ENCODE measurements around the gene ZNF678. TPM values are rescaled to one million over a fixed set of nuclear protein-coding genes. Genes with fewer than 3 reads are reported as not detected.
A peak's percentile ranks its signal among the peaks of the same experiment; 100 is the strongest.
"Not testable (repeated sequence)": the region's sequence is repeated elsewhere in the genome, so short reads cannot be mapped to it uniquely, and the experiment has no call there.

The ZNF678 gene
- total and polyA plus RNA-seq, 7 experiments from 2014 or later: 3.2 to 8.3 (median 7.1) TPM

GRCh38 chr1:227604446-227604845 lies 41.1 kb downstream of the ZNF678 start:
- H3K36me3 Mint-ChIP-seq: peaks cover 2 to 58% (median 56%) of the 10 kb centered on the region in 5 donors
- POLR2A ChIA-PET: no interaction called here

GRCh38 chr1:227606271-227606670 lies 42.9 kb downstream of the ZNF678 start:
- intact Hi-C loops (cut with micrococcal nuclease); ATAC-seq; H3K27me3 Mint-ChIP-seq; H3K4me1 Mint-ChIP-seq; H3K4me1 ChIP-seq (ENCODE audit: control insufficient read depth in 2 of 2, insufficient read depth in 2 of 2, low read length in 2 of 2); H3K27ac ChIP-seq (ENCODE audit: low read depth, low read length); DNase-seq; CTCF ChIA-PET; H3K4me3 Mint-ChIP-seq; POLR2A ChIA-PET; H3K27ac Mint-ChIP-seq; H3K4me3 ChIP-seq (ENCODE audit: low read length); H3K27me3 ChIP-seq (ENCODE audit: control insufficient read depth in 2 of 2, insufficient read depth in 2 of 2, low read length in 2 of 2): not testable (repeated sequence)
- peaks cover 3 to 62% (median 58%) of the 10 kb centered on the region in 5 donors for H3K36me3 Mint-ChIP-seq
- peaks cover 0 to 76% (median 41%) of the 10 kb centered on the region in 11 donors for H3K9me3 Mint-ChIP-seq
- Histone ChIP-seq H3K36me3 (ENCODE audit: control insufficient read depth in 2 of 3, insufficient read depth in 3 of 3, low read length in 3 of 3) (peaks cover 0 to 22% (median 0%) of the 10 kb centered on the region in 3 experiments), H3K9me3 (ENCODE audit: control insufficient read depth in 2 of 3, low read length in 3 of 3) (peaks cover 0 to 31% (median 11%) of the 10 kb centered on the region in 3 experiments)

More at GRCh38 chr1:227604446-227604845, 41.1 kb downstream of the ZNF678 start:
- H3K9me3 Mint-ChIP-seq: peaks cover 0 to 74% (median 42%) of the 10 kb centered on the region in 11 donors
- Histone ChIP-seq H3K4me1 (ENCODE audit: control insufficient read depth in 2 of 2, insufficient read depth in 2 of 2, low read length in 2 of 2) (no peaks in the 10 kb centered on the region), H3K4me3 (ENCODE audit: low read length) (no peak overlapping the region), H3K27me3 (ENCODE audit: control insufficient read depth in 2 of 2, insufficient read depth in 2 of 2, low read length in 2 of 2) (no peaks in the 10 kb centered on the region), H3K9me3 (ENCODE audit: control insufficient read depth in 2 of 3, low read length in 3 of 3) (peaks cover 0 to 20% (median 11%) of the 10 kb centered on the region in 3 experiments), H3K27ac (ENCODE audit: low read depth, low read length) (no peak overlapping the region), H3K36me3 (ENCODE audit: control insufficient read depth in 2 of 3, insufficient read depth in 3 of 3, low read length in 3 of 3) (peaks cover 0 to 9% (median 0%) of the 10 kb centered on the region in 3 experiments)
- ATAC-seq (no peak), DNase-seq (no peak)
- no peak overlapping the region for H3K27ac Mint-ChIP-seq
- H3K4me1 Mint-ChIP-seq: peaks cover 0 to 7% (median 0%) of the 10 kb centered on the region in 7 donors
- H3K4me3 Mint-ChIP-seq: no peak overlapping the region
- CTCF ChIA-PET: no interaction called here
- intact Hi-C loops (cut with micrococcal nuclease): no loop called here
- no peaks in the 10 kb centered on the region for H3K27me3 Mint-ChIP-seq

DNA sequence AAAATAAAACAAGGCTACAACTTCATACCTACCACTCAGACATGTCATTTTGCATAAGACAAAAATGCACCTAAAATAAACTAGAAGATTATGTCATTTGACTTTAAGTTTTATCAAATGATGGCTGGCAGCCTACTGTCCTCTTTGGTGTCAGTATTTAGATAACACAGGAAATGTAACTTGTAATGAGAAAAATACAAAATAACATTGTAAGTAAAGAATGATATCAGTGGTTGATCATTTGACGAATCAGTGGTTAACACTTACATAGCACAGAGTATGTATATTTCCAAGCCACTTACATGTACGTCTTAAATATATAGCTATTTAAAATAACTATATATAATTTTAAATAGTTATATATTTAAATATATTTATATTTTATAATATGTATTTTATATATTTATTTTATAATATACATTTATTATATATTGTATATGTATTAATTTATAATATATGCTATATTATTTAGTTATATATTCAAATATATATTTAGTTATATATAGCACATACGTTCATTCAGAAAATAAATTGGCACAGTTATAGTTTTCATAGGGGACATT lies 44.1 kb downstream of the ZNF678 start:
- no peaks in the 10 kb centered on the region for H3K27me3 Mint-ChIP-seq
- no peak overlapping the region for H3K27ac Mint-ChIP-seq
- Histone ChIP-seq H3K27me3 (ENCODE audit: control insufficient read depth in 2 of 2, insufficient read depth in 2 of 2, low read length in 2 of 2) (no peaks in the 10 kb centered on the region), H3K4me1 (ENCODE audit: control insufficient read depth in 2 of 2, insufficient read depth in 2 of 2, low read length in 2 of 2) (no peaks in the 10 kb centered on the region), H3K27ac (ENCODE audit: low read depth, low read length) (no peak overlapping the region), H3K4me3 (ENCODE audit: low read length) (no peak overlapping the region), H3K36me3 (ENCODE audit: control insufficient read depth in 2 of 3, insufficient read depth in 3 of 3, low read length in 3 of 3) (peaks cover 0 to 33% (median 0%) of the 10 kb centered on the region in 3 experiments), H3K9me3 (ENCODE audit: control insufficient read depth in 2 of 3, low read length in 3 of 3) (peaks cover 0 to 32% (median 11%) of the 10 kb centered on the region in 3 experiments)
- H3K4me3 Mint-ChIP-seq: no peak overlapping the region
- ATAC-seq (peak; percentile 49), DNase-seq (no peak)
- POLR2A ChIA-PET: no interaction called here
- H3K9me3 Mint-ChIP-seq: peaks cover 0 to 77% (median 46%) of the 10 kb centered on the region in 11 donors
- CTCF ChIA-PET: no interaction called here
- peaks cover 6 to 68% (median 62%) of the 10 kb centered on the region in 5 donors for H3K36me3 Mint-ChIP-seq
- intact Hi-C loops (cut with micrococcal nuclease): no loop called here
- peaks cover 0 to 4% (median 0%) of the 10 kb centered on the region in 7 donors for H3K4me1 Mint-ChIP-seq

- intact Hi-C loops (cut with micrococcal nuclease): no loop called here
- Mint-ChIP-seq H3K9me3 (peaks cover 11 to 87% (median 52%) of the 10 kb centered on the region in 11 donors), H3K36me3 (peaks cover 10 to 80% (median 74%) of the 10 kb centered on the region in 5 donors), H3K4me3 (peak overlapping the region in 1 of 10 donors; percentile 35), H3K27ac (no peak overlapping the region), H3K4me1 (peaks cover 0 to 7% (median 0%) of the 10 kb centered on the region in 7 donors), H3K27me3 (no peaks in the 10 kb centered on the region)
- Histone ChIP-seq H3K4me3 (ENCODE audit: low read length) (no peak overlapping the region), H3K27ac (ENCODE audit: low read depth, low read length) (no peak overlapping the region), H3K36me3 (ENCODE audit: control insufficient read depth in 2 of 3, insufficient read depth in 3 of 3, low read length in 3 of 3) (peaks cover 0 to 44% (median 0%) of the 10 kb centered on the region in 3 experiments), H3K27me3 (ENCODE audit: control insufficient read depth in 2 of 2, insufficient read depth in 2 of 2, low read length in 2 of 2) (no peaks in the 10 kb centered on the region), H3K9me3 (ENCODE audit: control insufficient read depth in 2 of 3, low read length in 3 of 3) (peaks cover 0 to 45% (median 4%) of the 10 kb centered on the region in 3 experiments), H3K4me1 (ENCODE audit: control insufficient read depth in 2 of 2, insufficient read depth in 2 of 2, low read length in 2 of 2) (no peaks in the 10 kb centered on the region)
- DNase-seq: no peak
- ATAC-seq: no peak
- ChIA-PET POLR2A (no interaction called here), CTCF (interaction anchor here (0.5 kb wide), 1 partner anchor 28 kb away, joined by 3 read pairs; no protein-coding TSS in a partner anchor)
Observed at GRCh38 chr1:227612658-227613057, 49.3 kb downstream of the ZNF678 start.

GRCh38 chr1:227613526-227613925 lies 50.2 kb downstream of the ZNF678 start:
- no peak for DNase-seq
- Mint-ChIP-seq H3K27me3 (no peaks in the 10 kb centered on the region), H3K9me3 (peaks cover 11 to 95% (median 61%) of the 10 kb centered on the region in 11 donors), H3K4me3 (no peak overlapping the region), H3K27ac (no peak overlapping the region), H3K4me1 (peaks cover 0 to 7% (median 0%) of the 10 kb centered on the region in 7 donors), H3K36me3 (peaks cover 10 to 88% (median 82%) of the 10 kb centered on the region in 5 donors)
- ChIA-PET CTCF (no interaction called here), POLR2A (no interaction called here)
- Histone ChIP-seq H3K9me3 (ENCODE audit: control insufficient read depth in 2 of 3, low read length in 3 of 3) (peaks cover 0 to 52% (median 4%) of the 10 kb centered on the region in 3 experiments), H3K27ac (ENCODE audit: low read depth, low read length) (no peak overlapping the region), H3K27me3 (ENCODE audit: control insufficient read depth in 2 of 2, insufficient read depth in 2 of 2, low read length in 2 of 2) (no peaks in the 10 kb centered on the region), H3K4me1 (ENCODE audit: control insufficient read depth in 2 of 2, insufficient read depth in 2 of 2, low read length in 2 of 2) (no peaks in the 10 kb centered on the region), H3K36me3 (ENCODE audit: control insufficient read depth in 2 of 3, insufficient read depth in 3 of 3, low read length in 3 of 3) (peaks cover 0 to 45% (median 0%) of the 10 kb centered on the region in 3 experiments), H3K4me3 (ENCODE audit: low read length) (no peak overlapping the region)
- intact Hi-C loops (cut with micrococcal nuclease): no loop called here
- ATAC-seq: no peak

DNA sequence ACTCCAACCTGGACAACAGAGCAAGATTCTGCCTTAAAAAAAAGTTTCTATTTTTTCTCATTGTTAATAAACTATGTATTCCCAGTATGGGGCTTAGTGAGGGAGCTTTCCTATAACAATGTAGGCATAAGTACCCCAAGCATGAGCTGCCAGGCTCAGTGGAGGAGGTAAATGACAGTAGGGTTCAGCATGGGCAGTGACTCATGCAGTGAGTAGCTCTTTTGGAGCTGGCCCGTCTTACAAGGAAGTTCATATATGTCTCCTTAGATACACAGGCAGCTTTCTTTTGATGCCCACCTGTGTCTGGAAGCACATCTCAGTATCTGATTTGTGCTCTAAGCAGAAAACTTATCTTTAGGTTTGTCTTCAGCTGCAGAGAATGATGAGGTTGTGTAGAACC lies 57.9 kb downstream of the ZNF678 start:
- Histone ChIP-seq H3K27me3 (ENCODE audit: control insufficient read depth in 2 of 2, insufficient read depth in 2 of 2, low read length in 2 of 2) (no peaks in the 10 kb centered on the region), H3K9me3 (ENCODE audit: control insufficient read depth in 2 of 3, low read length in 3 of 3) (peaks cover 0 to 56% (median 12%) of the 10 kb centered on the region in 3 experiments), H3K36me3 (ENCODE audit: control insufficient read depth in 2 of 3, insufficient read depth in 3 of 3, low read length in 3 of 3) (peaks cover 0 to 17% (median 4%) of the 10 kb centered on the region in 3 experiments), H3K4me3 (ENCODE audit: low read length) (no peak overlapping the region), H3K27ac (ENCODE audit: low read depth, low read length) (no peak overlapping the region), H3K4me1 (ENCODE audit: control insufficient read depth in 2 of 2, insufficient read depth in 2 of 2, low read length in 2 of 2) (no peaks in the 10 kb centered on the region)
- Mint-ChIP-seq H3K36me3 (peaks cover 5 to 87% (median 80%) of the 10 kb centered on the region in 5 donors), H3K9me3 (peaks cover 20 to 96% (median 58%) of the 10 kb centered on the region in 11 donors), H3K4me3 (no peak overlapping the region), H3K27ac (no peak overlapping the region), H3K27me3 (no peaks in the 10 kb centered on the region), H3K4me1 (no peaks in the 10 kb centered on the region)
- CTCF ChIA-PET: no interaction called here
- intact Hi-C loops (cut with micrococcal nuclease): no loop called here
- DNase-seq (no peak), ATAC-seq (no peak)
- POLR2A ChIA-PET: no interaction called here
